DOHH2 (cell line): ENCODE results near the gene HNRNPU.

ENCODE experiments used
- EZH2phosphoT487 ChIP-seq: fragments of 200-600 bp; sonication (generic); IDR thresholded peaks from 2 replicates; pipeline ENCODE4 v1.6.1; 2017; ENCODE audit warnings: borderline replicate concordance, mild to moderate bottlenecking, antibody characterized with exemption, low read length, moderate library complexity, mixed read lengths
- TF ChIP-seq, protein P1 (sequence below): fragments of 200-600 bp; sonication (generic); IDR thresholded peaks from one replicate; pipeline ENCODE4 v1.5.1; 2014; ENCODE audit warnings: antibody characterized with exemption, mild to moderate bottlenecking, low read depth, low read length; ENCODE audit not compliant: poor library complexity, severe bottlenecking

- TF ChIP-seq, protein P1, sequence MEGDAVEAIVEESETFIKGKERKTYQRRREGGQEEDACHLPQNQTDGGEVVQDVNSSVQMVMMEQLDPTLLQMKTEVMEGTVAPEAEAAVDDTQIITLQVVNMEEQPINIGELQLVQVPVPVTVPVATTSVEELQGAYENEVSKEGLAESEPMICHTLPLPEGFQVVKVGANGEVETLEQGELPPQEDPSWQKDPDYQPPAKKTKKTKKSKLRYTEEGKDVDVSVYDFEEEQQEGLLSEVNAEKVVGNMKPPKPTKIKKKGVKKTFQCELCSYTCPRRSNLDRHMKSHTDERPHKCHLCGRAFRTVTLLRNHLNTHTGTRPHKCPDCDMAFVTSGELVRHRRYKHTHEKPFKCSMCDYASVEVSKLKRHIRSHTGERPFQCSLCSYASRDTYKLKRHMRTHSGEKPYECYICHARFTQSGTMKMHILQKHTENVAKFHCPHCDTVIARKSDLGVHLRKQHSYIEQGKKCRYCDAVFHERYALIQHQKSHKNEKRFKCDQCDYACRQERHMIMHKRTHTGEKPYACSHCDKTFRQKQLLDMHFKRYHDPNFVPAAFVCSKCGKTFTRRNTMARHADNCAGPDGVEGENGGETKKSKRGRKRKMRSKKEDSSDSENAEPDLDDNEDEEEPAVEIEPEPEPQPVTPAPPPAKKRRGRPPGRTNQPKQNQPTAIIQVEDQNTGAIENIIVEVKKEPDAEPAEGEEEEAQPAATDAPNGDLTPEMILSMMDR, result no peak
- no peak for TF ChIP-seq EZH2phosphoT487
These were observed 28.8 kb downstream of the HNRNPU start, which contains the start of gene COX20 for GRCh38 chr1:244835276-244836134.
